H1 (cell line): ENCODE measurements around the gene ZNF775. TPM values are rescaled to one million over a fixed set of nuclear protein-coding genes. Genes with fewer than 3 reads are reported as not detected.

Source experiments
- CTCF ChIA-PET: fragments of 300-600 bp; sonication (Branson Sonifier 250); formaldehyde crosslinking; loops from one replicate; lab custom pipeline; 2021; ENCODE audit not compliant: partially characterized antibody; lab: Charles Lee
- POLR2A ChIA-PET: fragments of 300-600 bp; sonication (Branson Sonifier 250); formaldehyde crosslinking; loops from one replicate; lab custom pipeline; 2021; ENCODE audit warnings: inconsistent platforms; ENCODE audit not compliant: partially characterized antibody; lab: Charles Lee
- DNase-seq, 2 experiments: peaks; one replicate each; pipeline versions ENCODE4 v3.0.0 to v3.0.0-alpha.2; 2010 to 2022; ENCODE audit warnings: low spot score in 2 of 2, low read depth in 1 of 2, mixed read lengths in 1 of 2
- FAIRE-seq: peaks from 2 replicates; lab custom pipeline; 2011; peaks lifted over from hg19 to GRCh38; lab: Jason Lieb, UNC
- H2AFZ ChIP-seq: 2 replicates; pipeline ENCODE4 v1.8.1; 2012; ENCODE audit warnings: low read length, inconsistent platforms
- H2AK5ac ChIP-seq: 2 replicates; pipeline ENCODE4 v1.6.1; 2013; ENCODE audit warnings: low read depth, low read length
- H2BK120ac ChIP-seq: replicated peaks from 2 replicates; pipeline ENCODE3; 2013; ENCODE audit warnings: low read depth, low read length, inconsistent platforms
- H2BK12ac ChIP-seq: 2 replicates; pipeline ENCODE4 v1.6.1; 2013; ENCODE audit warnings: low read depth, low read length
- H2BK15ac ChIP-seq: 2 replicates; pipeline ENCODE4 v1.6.1; 2013; ENCODE audit warnings: low read length
- H2BK20ac ChIP-seq: 2 replicates; pipeline ENCODE4 v1.6.1; 2013; ENCODE audit warnings: low read length
- H2BK5ac ChIP-seq: 2 replicates; pipeline ENCODE4 v1.6.1; 2013; ENCODE audit warnings: low read depth, low read length
- H3K14ac ChIP-seq: 2 replicates; pipeline ENCODE4 v1.6.1; 2013; ENCODE audit warnings: inconsistent platforms; ENCODE audit not compliant: insufficient read length
- H3K18ac ChIP-seq: 2 replicates; pipeline ENCODE4 v1.6.1; 2013; ENCODE audit warnings: low read length; ENCODE audit errors: extremely low read depth
- H3K23ac ChIP-seq: 2 replicates; pipeline ENCODE4 v1.6.1; 2013; ENCODE audit warnings: inconsistent platforms; ENCODE audit not compliant: insufficient read length
- H3K23me2 ChIP-seq: 2 replicates; pipeline ENCODE4 v1.6.1; 2013; ENCODE audit warnings: low read depth, low read length
- H3K27ac ChIP-seq: 2 replicates; pipeline ENCODE4 v1.6.1; 2011; ENCODE audit warnings: low read depth, low read length, inconsistent platforms
- H3K27me3 ChIP-seq, 4 experiments: replicated peaks in 1 of 4; 1 replicate in 1 of 4; 2 replicates in 3 of 4; pipeline versions ENCODE4 v1.6.1 to v1.8.1; 2011 to 2013; ENCODE audit warnings: low read length in 3 of 4, mild to moderate bottlenecking in 3 of 4, inconsistent platforms in 2 of 4, mixed read lengths in 2 of 4, moderate library complexity in 1 of 4; ENCODE audit not compliant: control insufficient read depth in 3 of 4, insufficient read depth in 3 of 4; ENCODE audit errors: extremely low read depth in 1 of 4
- H3K36me3 ChIP-seq, 4 experiments: 2 replicates each; pipeline versions ENCODE4 v1.6.1 to v1.8.1; 2011 to 2013; ENCODE audit warnings: mild to moderate bottlenecking in 4 of 4, low read length in 3 of 4, moderate library complexity in 2 of 4, control low read depth in 1 of 4, inconsistent platforms in 1 of 4; ENCODE audit not compliant: insufficient read depth in 4 of 4, control insufficient read depth in 2 of 4
- H3K4ac ChIP-seq: replicated peaks from 2 replicates; pipeline ENCODE3; 2013; ENCODE audit warnings: low read length, low read depth, mixed read lengths, inconsistent platforms; ENCODE audit not compliant: insufficient read length
- H3K4me1 ChIP-seq, 4 experiments: replicated peaks in 1 of 4; 1 replicate in 1 of 4; 2 replicates in 3 of 4; pipeline versions ENCODE4 v1.6.1 to v1.8.1; 2011 to 2013; ENCODE audit warnings: low read length in 3 of 4, inconsistent platforms in 2 of 4, mixed read lengths in 1 of 4; ENCODE audit not compliant: insufficient read depth in 4 of 4, control insufficient read depth in 3 of 4
- H3K4me2 ChIP-seq, 2 experiments: 2 replicates each; pipeline versions ENCODE4 v1.6.1 to v1.8.1; 2011 to 2013; ENCODE audit warnings: low read depth in 2 of 2, low read length in 2 of 2, control low read depth in 1 of 2, inconsistent platforms in 1 of 2, mild to moderate bottlenecking in 1 of 2; ENCODE audit not compliant: insufficient read depth in 1 of 2
- H3K4me3 ChIP-seq, 4 experiments: fragments of 200-600, 300-600 bp in 1 of 4; sonication (generic), shearing (Covaris generic), sonication (Bioruptor Twin) in 1 of 4; 2 replicates each; pipeline versions ENCODE4 v1.5.1 to v1.8.1; 2011 to 2016; ENCODE audit warnings: low read length in 4 of 4, low read depth in 3 of 4, control low read depth in 2 of 4, inconsistent platforms in 2 of 4, mild to moderate bottlenecking in 2 of 4, mixed read lengths in 1 of 4, moderate library complexity in 1 of 4; ENCODE audit not compliant: insufficient read depth in 2 of 4; ENCODE audit errors: extremely low read depth in 1 of 4
- H3K56ac ChIP-seq: replicated peaks from 2 replicates; pipeline ENCODE3; 2013; ENCODE audit warnings: low read depth, mild to moderate bottlenecking, mixed read lengths, low read length, inconsistent platforms; ENCODE audit not compliant: insufficient read length
- H3K79me1 ChIP-seq: 2 replicates; pipeline ENCODE4 v1.6.1; 2013; ENCODE audit warnings: low read depth, low read length, control low read depth
- H3K79me2 ChIP-seq, 2 experiments: 2 replicates each; pipeline versions ENCODE4 v1.6.1 to v1.8.1; 2012 to 2013; ENCODE audit warnings: low read length in 2 of 2, mild to moderate bottlenecking in 2 of 2, inconsistent platforms in 1 of 2; ENCODE audit not compliant: insufficient read depth in 2 of 2, control insufficient read depth in 1 of 2
- H3K9ac ChIP-seq, 4 experiments: replicated peaks in 1 of 4; 1 replicate in 1 of 4; 2 replicates in 3 of 4; pipeline versions ENCODE4 v1.6.1 to v1.8.1; 2011 to 2013; ENCODE audit warnings: low read depth in 3 of 4, low read length in 3 of 4, control low read depth in 2 of 4, mild to moderate bottlenecking in 2 of 4, moderate library complexity in 2 of 4, inconsistent platforms in 1 of 4; ENCODE audit errors: extremely low read depth in 1 of 4
- H3K9me3 ChIP-seq, 2 experiments: 2 replicates each; pipeline versions ENCODE4 v1.6.1 to v1.8.1; 2012 to 2013; ENCODE audit warnings: mild to moderate bottlenecking in 2 of 2, moderate library complexity in 2 of 2, control low read depth in 1 of 2, inconsistent platforms in 1 of 2, low read depth in 1 of 2, low read length in 1 of 2, mixed read lengths in 1 of 2; ENCODE audit not compliant: insufficient read depth in 2 of 2
- H4K20me1 ChIP-seq, 2 experiments: replicated peaks in 1 of 2; 2 replicates each; pipeline versions ENCODE3 to v1.8.1; 2011 to 2013; ENCODE audit warnings: inconsistent platforms in 2 of 2, low read length in 2 of 2, mild to moderate bottlenecking in 1 of 2; ENCODE audit not compliant: insufficient read depth in 2 of 2, control insufficient read depth in 1 of 2
- H4K5ac ChIP-seq: 2 replicates; pipeline ENCODE4 v1.6.1; 2013; ENCODE audit warnings: low read length, low read depth, mixed read lengths, inconsistent platforms; ENCODE audit not compliant: insufficient read length
- H4K8ac ChIP-seq: 2 replicates; pipeline ENCODE4 v1.8.0; 2013; ENCODE audit warnings: mild to moderate bottlenecking, moderate library complexity, low read length, inconsistent platforms; ENCODE audit not compliant: insufficient read depth; ENCODE audit errors: extremely low read depth
- H4K91ac ChIP-seq: replicated peaks from 2 replicates; pipeline ENCODE3; 2013; ENCODE audit warnings: low read length, mixed read lengths, inconsistent platforms; ENCODE audit not compliant: insufficient read length
- BACH1 ChIP-seq: IDR thresholded peaks from 2 replicates; pipeline ENCODE4 v1.6.1; 2012; ENCODE audit warnings: low read length, improper control_type of control experiment
- CEBPB ChIP-seq: IDR thresholded peaks from 2 replicates; pipeline ENCODE4 v1.6.1; 2012; ENCODE audit warnings: low read depth, low read length
- CHD2 ChIP-seq: IDR thresholded peaks from 2 replicates; pipeline ENCODE4 v1.6.1; 2012; ENCODE audit warnings: low read length, improper control_type of control experiment
- EGR1 ChIP-seq: IDR thresholded peaks from 2 replicates; pipeline ENCODE4 v1.6.1; 2011; ENCODE audit warnings: low read depth, low read length, borderline replicate concordance
- GABPA ChIP-seq: IDR thresholded peaks from 2 replicates; pipeline ENCODE4 v1.6.1; 2011; ENCODE audit warnings: mild to moderate bottlenecking, low read length, moderate library complexity, borderline replicate concordance; ENCODE audit not compliant: insufficient read depth
- JUND ChIP-seq: IDR thresholded peaks from 2 replicates; pipeline ENCODE4 v1.6.1; 2011; ENCODE audit warnings: mild to moderate bottlenecking, improper control_type of control experiment, low read length
- KDM4A ChIP-seq: IDR thresholded peaks from one replicate; pipeline ENCODE4 v1.7.1; 2012; ENCODE audit warnings: low read depth, mild to moderate bottlenecking, moderate library complexity, low read length, inconsistent platforms; ENCODE audit not compliant: severe bottlenecking
- KDM5A ChIP-seq: fragments of 200-600 bp; IDR thresholded peaks from 2 replicates; pipeline ENCODE4 v1.7.1; 2012; ENCODE audit warnings: mild to moderate bottlenecking, low read length, inconsistent platforms, mixed read lengths
- MAX ChIP-seq: IDR thresholded peaks from 2 replicates; pipeline ENCODE4 v1.6.1; 2012; ENCODE audit warnings: inconsistent platforms
- SP4 ChIP-seq: IDR thresholded peaks from 2 replicates; pipeline ENCODE4 v1.6.1; 2012; ENCODE audit warnings: low read length, inconsistent platforms
- SUZ12 ChIP-seq: fragments of 200-600 bp; sonication (generic); IDR thresholded peaks from 2 replicates; pipeline ENCODE4 v1.6.1; 2012; ENCODE audit warnings: mild to moderate bottlenecking, inconsistent platforms, low read length, moderate library complexity, mixed read lengths
- WGBS, 2 experiments: shearing (Covaris generic) in 1 of 2; methylation state at CpG; one replicate each; pipeline versions ENCODE4 v1.1.6 to v1.1.7; 2013 to 2015; ENCODE audit warnings: low lambda C conversion rate in 2 of 2, mixed read lengths in 2 of 2, inconsistent platforms in 1 of 2, low coverage in 1 of 2, missing lambda C conversion rate in 1 of 2; ENCODE audit not compliant: insufficient replicate concordance in 2 of 2, insufficient coverage in 1 of 2, insufficient read length in 1 of 2; ENCODE audit errors: extremely low coverage in 1 of 2, missing lambda C conversion rate in 1 of 2; 5-methylcytosine and 5-hydroxymethylcytosine counted together
- polyA plus RNA-seq, 7 experiments: library from polyadenylated mRNA; depleted of rRNA in 3 of 7; stranded (reverse) in 5 of 7; unstranded in 2 of 7; fragments of >200 nt in 5 of 7; fragments of 200-250 nt in 2 of 7; gene quantifications; 1 replicate in 5 of 7; 2 replicates in 1 of 7; 4 replicates in 1 of 7; pipeline versions ENCODE4 v1.2.1 to v1.2.3, GENCODE V29; 2011 to 2013; ENCODE audit warnings: missing spikeins in 2 of 7, mixed read lengths in 2 of 7
- total RNA-seq: library from RNA; stranded (reverse); fragmentation: NEBNext Ultra II Directional; extraction: Animal tissue kit (Norgen Biotek cat#: 25700); gene quantifications from 2 replicates; pipeline ENCODE4 v1.2.1, GENCODE V29; 2021

ZNF775 gene
- total and polyA plus RNA-seq, 2 of the 8 experiments (the other 6 are each of a cell fraction or from before 2014, with no cell fraction given), result 13.6 to 21.5 TPM

- no peak overlapping the region for H3K23ac ChIP-seq
- peaks cover 10 to 31% (median 23%) of the 10 kb centered on the region in 4 experiments for H3K4me1 ChIP-seq
- 0 out of 7 replicates have a peak, but pooled peaks cover 0 to 2% (median 0%) of the 10 kb centered on the region in 4 experiments for H3K27me3 ChIP-seq
- H3K4me3 ChIP-seq, result no peak overlapping the region; a peak in 2 of 8 replicates
- H3K18ac ChIP-seq, result peak overlapping the region; percentile 97
- peak overlapping the region in 1 of 4 experiments; percentile 45; a peak in 1 of 7 replicates for H3K9ac ChIP-seq
- peak overlapping the region; percentile 26 for H2BK120ac ChIP-seq
- H3K27ac ChIP-seq, result peak overlapping the region; percentile 43; the same call in 1 of the 2 replicates
- peak overlapping the region; percentile 92 for H4K5ac ChIP-seq
- H2BK15ac ChIP-seq, result peak overlapping the region; percentile 88; the same call in 1 of the 2 replicates
- H4K8ac ChIP-seq, result peak overlapping the region; percentile 84; the same call in 1 of the 2 replicates
- peaks cover 2% of the 10 kb centered on the region; the same call in 1 of the 2 replicates for H3K79me1 ChIP-seq
- H2AK5ac ChIP-seq, result peak overlapping the region; percentile 69; the same call in 1 of the 2 replicates
- H3K23me2 ChIP-seq, result no peaks in the 10 kb centered on the region
- 60% methylated on average over 22 of the region's 22 CpGs; no CpG with 5 or more reads in 1 of the 2 experiments for WGBS, 2 experiments
- DNase-seq, result peak in 1 of 2 experiments; percentile 66
- no peak overlapping the region for H3K56ac ChIP-seq
- no peaks in the 10 kb centered on the region for H3K9me3 ChIP-seq
- peak overlapping the region; percentile 98 for H2BK12ac ChIP-seq
- H2AFZ ChIP-seq, result no peak overlapping the region
- peak overlapping the region; percentile 62 for H3K4ac ChIP-seq
- FAIRE-seq, result peak; percentile 81
- H3K79me2 ChIP-seq, result peaks cover 0 to 13% of the 10 kb centered on the region in 2 experiments; a peak in 1 of 4 replicates
- peaks cover 5 to 12% (median 8%) of the 10 kb centered on the region in 4 experiments; a peak in 7 of 8 replicates for H3K36me3 ChIP-seq
- no peak overlapping the region for H3K14ac ChIP-seq
- POLR2A ChIA-PET, result interaction anchor here (0.7 to 2.3 kb wide), 15 partner anchors 10 to 101 kb away, joined by 3 to 22 read pairs (median 6); partner anchors contain the start of genes RARRES2 and REPIN1
- H4K91ac ChIP-seq, result peak overlapping the region; percentile 96
- H4K20me1 ChIP-seq, result no peaks in the 10 kb centered on the region
- peak overlapping the region; percentile 93 for H2BK20ac ChIP-seq
- CTCF ChIA-PET, result interaction anchor here (0.6 to 1.9 kb wide), 7 partner anchors 8 to 92 kb away, joined by 3 to 8 read pairs (median 3); no protein-coding TSS in a partner anchor
- H3K4me2 ChIP-seq, result peak overlapping the region; percentile 45 to 56
- H2BK5ac ChIP-seq, result peak overlapping the region; percentile 96
- TF ChIP-seq SP4 (no peak), KDM5A (no peak), MAX (peak; percentile 68), CHD2 (peak; percentile 43; the same call in 1 of the 2 replicates), CEBPB (no peak), GABPA (no peak; the same call in 1 of the 2 replicates), SUZ12 (no peak), KDM4A (no peak), EGR1 (no peak), BACH1 (no peak), JUND (no peak)
Measured at GRCh38 chr7:150329331-150330120, 49.6 kb upstream of the ZNF775 start.
